Measurements from ENCODE around the gene FOXP1.

The FOXP1 gene

GRCh38 chr3:71135373-71136088 is 448.0 kb downstream of the FOXP1 start:
- no peak for DNase-seq

DNA sequence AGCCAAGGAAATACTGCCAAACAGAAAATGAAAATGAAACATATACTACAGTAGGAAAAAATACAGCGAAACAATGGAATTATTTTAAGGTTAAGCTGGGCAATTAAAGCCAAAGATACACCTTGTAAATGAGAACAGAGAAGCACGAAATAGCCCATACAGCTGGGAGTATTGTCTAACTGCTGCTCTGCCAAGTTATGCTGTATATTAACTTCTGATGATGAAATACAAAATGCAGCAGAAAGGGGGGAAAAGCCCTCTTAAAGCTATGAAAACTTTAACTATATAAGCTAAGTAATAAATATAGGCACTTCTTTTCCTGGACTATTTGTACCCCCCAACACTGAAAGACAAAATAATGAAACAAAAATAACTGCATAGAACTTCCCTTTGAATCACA is 449.0 kb downstream of the FOXP1 start:
- no peak for DNase-seq

DNA sequence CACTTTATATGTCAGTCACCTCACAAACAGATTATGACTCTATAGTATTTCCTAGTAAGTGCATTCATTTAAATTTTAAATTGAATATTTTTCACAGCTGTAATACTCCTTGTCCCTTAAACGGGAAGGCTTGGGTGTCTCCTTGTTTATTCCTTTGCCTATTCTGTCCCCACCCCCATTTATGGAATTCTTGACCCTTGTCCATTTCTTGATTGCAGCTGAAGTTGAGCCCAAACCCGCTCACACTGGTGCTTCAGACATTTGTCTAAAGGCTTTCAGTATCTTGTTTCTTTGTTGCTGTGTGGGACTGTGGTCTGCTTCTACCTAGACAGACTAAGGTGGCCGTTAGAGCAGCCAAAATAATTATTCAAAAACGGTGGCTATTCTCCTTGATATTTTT is 449.7 kb downstream of the FOXP1 start:
- DNase-seq: no peak

DNA sequence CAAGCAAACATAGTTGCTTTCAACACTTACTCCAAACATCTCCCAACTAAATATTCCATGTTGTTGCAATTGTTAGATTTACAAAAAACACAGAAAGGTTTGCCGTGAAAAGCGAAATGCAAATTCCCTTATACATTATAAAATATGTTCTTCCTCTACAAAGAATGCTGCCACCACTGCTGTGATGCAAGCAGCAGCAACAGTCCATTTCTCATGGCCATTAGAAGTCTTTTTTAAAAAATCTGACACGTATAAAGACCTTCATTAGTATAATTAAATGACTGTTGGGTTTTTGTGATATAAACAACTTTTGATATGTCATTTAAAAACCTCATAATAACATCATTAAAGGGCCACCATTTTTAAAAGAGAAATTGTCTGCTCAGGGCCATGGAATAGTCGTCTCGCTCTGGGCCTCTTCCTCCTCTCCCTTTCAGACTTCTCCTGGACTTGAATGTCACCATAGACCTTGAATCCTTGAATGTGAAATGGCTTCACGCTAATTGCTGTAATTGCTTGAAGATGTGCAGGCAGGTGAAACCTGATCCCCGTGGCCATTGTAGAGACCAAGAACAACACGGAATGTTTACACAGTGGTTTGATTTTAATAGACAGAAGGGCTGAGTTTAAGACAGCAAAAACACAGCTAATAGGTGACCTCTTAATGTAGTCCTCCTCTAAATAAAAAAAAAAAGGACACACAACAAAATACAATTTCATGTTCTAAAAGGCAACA is 450.4 kb downstream of the FOXP1 start:
- no peak for DNase-seq

DNA sequence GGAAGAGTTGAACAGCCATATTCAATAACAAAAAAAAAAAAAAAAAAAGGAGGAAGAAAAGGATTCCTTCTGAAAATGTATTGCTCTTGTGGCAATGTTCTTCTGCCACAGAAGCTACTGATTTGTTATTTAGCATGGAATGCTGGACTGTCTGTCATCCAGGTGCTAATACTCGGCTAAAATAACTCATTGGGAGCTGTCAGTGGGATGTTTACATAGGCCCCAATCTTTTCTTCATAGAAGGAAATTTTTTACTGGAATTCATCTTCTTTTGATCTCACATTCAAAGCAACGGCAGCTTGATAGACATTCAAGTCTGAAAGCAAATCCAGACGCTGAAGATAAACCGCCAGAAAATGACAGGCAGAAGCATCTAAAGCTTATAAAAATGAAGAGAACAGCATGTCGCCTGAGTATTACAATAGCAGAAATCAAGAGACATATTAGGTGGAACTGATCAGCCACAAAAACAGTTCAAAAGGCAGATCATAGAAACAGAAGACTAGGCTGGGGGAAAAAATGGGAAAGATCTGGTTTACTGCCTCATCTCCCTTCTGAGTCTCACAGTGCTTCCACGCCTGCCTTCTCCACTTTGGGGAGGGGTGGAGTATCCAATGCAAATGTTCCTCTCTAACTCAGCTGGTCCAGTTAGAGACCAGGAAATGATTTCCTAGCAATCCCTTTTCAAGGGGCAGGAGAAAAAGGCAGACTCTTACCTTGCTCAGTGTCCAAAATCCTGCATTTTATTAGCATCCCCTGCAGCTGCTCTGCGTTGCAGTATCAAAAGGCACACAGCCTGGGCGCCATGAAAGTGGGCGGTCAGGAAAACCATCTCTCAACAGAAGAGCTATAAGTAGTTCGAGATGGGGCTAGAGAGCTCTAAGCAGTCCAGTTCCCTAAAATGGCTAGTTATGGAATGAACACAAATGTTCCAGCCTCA is 451.9 kb downstream of the FOXP1 start:
- no peak for DNase-seq

DNA sequence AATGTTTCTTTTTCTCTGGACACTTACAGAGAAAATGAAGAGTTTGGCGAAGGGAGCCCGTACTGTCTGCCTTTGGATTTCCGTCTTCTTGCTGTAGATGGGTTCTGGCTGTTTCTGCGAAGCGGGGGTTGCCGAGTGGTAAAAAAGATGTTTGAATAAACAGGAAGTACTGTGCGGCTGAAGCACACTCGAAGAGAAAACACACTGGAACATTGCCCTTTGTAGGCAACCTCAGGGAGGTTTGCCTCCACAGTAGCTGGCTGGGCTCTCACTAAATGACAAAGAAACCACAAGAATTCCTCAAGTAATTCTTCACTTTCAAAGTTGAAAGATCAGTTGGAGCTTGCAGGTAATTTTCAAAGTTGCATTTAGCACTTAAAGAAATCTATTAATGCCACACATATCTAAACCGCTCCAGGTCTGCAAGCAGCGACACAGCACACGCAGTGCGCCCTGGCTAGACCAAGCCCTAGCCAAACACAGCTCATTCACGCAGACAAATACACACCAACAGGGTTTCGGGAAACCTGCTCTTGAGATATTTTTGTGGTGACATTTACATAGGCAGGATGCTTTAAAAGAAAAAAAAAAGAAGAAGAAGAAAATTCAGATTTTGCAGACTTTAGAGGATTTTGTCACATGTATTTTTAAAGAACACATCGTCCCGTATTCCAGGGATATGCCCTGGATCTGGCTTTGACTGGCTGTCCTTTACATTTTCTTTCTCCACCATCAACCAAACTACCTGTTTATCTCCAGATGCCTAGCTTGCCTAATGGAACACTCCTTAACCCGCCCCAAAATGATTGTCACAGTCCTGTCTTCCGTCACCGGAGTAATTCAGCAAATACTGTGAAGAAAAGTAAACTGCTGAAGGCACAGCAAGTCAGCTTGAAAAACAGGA is 452.8 kb downstream of the FOXP1 start:
- DNase-seq: peak; percentile 81 to 89

GRCh38 chr3:71129611-71130431 is 453.7 kb downstream of the FOXP1 start:
- peak; percentile 47 to 51 for DNase-seq

DNA sequence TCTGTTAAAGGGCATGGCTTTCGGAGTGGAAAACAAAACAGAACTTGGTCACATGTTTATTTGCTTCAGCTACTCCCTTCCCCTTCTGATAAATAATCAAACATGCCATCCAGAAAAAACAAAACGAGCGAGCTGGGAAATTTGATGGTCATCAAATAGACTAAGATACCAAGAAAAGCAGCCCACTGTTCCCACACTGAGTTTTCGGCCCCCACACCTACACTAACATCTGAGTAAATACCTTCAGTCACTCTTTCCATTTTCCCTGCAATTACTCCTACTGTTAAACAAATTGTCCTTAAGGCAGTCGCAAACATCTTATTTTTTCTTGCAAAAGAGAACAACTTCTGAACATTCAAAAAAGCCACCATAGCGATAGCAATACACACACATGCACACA is 454.6 kb downstream of the FOXP1 start:
- no peak for DNase-seq

GRCh38 chr3:71127844-71128243 is 455.7 kb downstream of the FOXP1 start:
- DNase-seq: no peak

DNA sequence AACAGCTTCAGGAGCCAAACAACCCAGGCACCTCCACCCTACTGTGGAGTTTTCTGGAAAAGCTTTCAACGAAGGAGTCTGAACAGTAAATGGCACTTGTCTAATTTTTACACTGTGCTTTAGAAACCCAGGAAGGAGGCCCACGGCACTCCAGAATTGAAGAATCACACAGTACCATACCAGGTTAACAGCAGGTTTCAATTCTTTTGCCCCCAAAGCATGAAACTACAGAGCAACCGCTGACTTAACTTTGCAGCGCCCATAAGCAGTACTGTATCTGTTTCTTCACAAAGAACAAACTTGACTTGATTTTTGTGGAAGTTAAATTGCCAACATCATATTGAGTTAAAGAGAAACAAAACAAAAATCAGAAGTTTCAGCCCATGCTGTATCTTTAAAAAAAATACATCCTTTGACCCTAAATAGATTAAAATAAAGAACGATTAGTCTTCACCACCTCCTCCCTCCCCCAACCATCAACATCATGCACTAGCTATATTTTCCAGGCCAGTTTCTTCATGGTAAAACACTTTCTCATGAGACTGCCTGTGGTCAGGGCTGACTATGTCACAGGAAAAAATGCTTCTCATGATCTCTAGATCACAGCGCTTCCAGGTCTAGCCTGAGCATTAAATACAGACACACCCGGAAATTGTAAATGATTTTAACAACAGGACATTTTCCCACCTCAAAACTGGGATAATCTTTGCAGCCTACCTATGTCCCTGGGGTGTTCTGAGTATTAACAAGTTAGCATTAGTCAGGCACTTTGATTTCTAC is 456.3 kb downstream of the FOXP1 start:
- DNase-seq: peak; percentile 24 to 35

DNA sequence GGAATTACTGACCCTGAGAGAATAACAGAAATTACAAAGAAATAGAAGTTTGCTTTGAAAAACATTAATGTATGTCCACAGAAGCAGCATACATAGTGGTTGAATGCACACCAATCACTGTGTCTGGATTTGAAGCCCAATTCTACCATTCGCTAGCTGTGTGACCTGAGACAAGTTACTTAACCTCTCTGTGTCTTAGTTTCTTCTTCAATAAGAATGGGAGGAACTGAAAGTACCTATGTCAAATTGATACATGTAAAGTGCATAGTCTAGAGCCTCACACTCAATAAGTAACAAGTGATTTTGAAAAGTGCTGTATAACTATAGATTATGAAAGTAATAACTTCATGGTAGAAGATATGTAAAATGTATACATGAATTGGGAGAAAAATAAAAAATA is 457.8 kb downstream of the FOXP1 start:
- DNase-seq: no peak

GRCh38 chr3:71124048-71124447 is 459.5 kb downstream of the FOXP1 start:
- no peak for DNase-seq

DNA sequence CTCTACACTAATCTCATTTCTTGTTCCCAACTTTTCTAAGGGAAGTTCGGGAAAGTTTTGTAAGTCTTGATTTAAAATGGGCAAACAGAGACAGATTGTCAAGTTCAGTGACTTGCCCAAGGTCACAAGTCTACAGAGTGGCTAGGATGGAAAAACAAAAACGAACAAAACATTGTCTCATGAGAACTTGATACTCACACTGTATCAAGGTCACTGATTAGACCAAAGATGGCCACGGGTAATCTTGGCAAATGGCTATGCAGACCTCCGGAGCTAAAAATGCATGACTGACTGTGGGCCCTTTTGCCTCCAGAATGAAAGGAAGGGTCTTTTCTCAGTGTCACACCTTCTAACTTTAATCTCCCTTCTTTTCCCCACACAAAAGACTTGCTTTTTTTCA is 460.9 kb downstream of the FOXP1 start:
- no peak for DNase-seq

GRCh38 chr3:71121429-71122167 is 461.9 kb downstream of the FOXP1 start:
- DNase-seq: no peak

GRCh38 chr3:71120012-71120411 is 463.5 kb downstream of the FOXP1 start:
- DNase-seq: no peak

DNA sequence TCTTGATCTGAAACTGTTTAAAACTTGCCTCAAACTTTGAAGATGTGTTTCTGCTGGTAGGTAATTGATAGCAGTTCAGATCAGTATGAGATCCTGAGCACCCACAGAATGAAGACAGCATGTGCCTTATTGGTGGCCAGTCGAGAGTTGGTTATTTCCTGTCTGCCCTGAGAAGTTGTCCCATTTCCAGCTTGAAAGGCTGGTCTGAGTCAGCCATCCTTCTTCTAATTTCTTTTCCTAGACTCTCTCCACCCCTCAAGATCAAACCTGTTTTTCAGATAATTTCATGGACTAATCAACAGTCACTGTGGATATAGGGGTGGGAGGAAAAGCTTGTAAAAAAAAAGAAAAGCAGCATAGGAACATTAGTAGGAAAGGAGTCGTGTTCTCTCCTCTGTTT is 464.4 kb downstream of the FOXP1 start:
- no peak for DNase-seq

DNA sequence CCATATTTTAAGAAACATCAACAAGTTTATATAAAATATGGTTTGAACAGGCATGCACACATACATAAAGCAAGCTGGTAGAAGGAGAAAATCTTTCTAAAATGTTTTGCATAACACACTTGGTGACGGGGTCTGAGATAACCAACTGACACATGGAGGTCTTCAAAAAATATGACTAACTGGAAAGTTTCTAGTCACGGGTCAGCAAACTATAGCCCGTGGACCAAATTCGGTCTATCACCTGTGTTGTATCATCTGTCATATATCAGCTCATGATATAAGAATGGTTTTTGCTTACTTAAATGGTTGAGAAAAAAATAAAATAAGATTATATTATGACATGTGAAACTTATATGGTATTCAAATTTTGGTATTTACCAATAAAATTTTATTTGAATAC is 465.1 kb downstream of the FOXP1 start:
- DNase-seq: no peak

GRCh38 chr3:71117572-71118247 is 465.8 kb downstream of the FOXP1 start:
- no peak for DNase-seq

- DNase-seq: no peak
Measured at GRCh38 chr3:71114610-71115009, 468.9 kb downstream of the FOXP1 start.
